Measurements from ENCODE around the gene PLCB1.

Gene PLCB1

DNA sequence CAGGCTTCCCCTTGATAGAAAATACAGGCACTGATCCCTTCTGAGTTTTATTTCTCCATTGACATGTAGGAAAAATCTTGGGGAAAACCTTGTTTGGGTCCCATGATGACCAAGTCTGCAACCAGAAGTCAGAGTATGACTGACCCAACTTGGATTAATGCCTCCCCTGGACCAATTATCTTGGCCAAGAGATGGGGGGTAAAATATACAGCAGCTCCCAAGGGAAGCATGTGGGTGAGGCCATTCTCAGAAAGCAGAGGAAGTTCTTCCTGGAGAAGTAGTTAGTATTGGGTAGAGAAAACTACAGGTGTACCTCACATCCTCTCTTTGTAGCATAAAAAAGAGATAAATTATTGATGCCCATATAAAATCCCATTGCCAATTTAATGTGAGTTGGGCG, 651.7 kb downstream of the PLCB1 start:
- DNase-seq (ENCODE audit: low read depth in 2 of 2), result no peak

DNA sequence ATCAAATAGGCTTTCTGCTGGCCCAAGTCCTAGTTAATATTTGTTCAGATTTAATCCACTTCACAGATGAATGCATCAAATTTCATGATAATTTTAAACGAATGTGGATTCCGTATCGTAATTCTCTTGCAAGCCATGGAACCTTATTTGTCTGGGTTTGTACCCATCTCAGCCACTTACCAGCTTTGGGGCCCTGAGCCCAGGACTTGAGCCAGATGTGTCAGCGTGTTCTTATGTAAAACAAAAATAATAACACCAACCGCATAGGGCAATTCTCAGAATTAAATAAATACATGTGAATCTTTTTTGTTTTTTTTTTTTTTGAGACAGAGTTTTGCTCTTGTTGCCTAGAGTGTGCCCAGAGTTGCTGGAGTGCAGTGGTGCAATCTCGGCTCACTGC, 654.3 kb downstream of the PLCB1 start:
- no peak for DNase-seq (ENCODE audit: low read depth in 2 of 2)

DNA sequence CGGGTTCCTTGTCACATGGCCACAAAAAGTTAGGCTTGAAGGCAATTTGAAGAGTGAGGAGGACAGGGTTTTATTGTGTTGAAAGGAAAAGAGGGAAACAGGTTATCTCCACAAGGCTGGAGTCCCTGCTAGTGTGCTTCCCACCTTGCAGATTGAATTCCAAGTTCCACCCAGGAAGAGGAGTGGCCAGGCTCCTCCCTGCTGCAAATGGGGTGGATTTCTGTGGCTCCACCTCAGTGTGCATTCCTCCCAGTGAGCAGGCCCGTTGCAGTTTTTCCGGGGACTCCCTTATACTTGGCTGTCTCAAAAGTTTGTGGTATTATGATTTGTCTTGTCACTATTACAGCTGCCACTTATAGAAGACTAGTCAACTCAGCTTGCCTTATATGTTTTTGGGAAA, 655.0 kb downstream of the PLCB1 start:
- DNase-seq (ENCODE audit: low read depth in 2 of 2), result no peak

DNA sequence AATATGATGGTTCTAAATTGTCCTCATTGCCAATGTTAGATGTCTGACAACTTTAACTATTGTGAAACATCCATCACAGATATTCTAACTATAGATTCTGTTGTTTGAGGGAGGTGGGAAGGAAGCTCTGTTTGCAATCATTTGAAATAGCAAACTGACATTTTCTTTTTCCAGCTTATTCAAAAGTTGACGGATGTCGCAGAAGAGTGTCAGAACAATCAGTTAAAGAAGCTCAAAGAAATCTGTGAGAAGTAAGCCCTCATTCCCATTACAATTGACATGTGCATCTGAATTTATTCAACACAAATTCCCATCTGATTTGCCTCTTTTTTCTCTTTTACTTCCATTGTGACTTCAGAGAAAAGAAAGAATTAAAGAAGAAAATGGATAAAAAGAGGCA, 656.2 kb downstream of the PLCB1 start:
- no peak for DNase-seq (ENCODE audit: low read depth in 2 of 2)

DNA sequence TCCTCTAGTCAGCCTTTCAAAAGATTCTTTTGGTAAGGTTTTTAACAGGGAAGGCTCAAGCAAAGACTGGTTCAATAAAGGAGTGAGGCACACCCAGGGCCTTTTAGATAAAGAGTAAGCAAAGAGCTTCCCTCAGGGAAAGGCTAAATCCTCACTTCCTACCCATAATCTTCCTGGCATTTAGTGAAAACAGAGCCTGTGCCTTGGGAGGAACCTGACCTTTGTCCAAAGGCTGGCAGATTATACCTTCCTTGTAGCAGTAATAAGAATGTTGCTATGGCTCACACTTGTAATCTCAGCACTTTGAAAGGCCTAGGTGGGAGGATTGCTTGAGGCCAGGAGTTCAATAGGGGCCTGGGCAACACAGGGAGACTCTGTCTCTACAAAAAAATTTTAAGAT, 656.8 kb downstream of the PLCB1 start:
- no peak for DNase-seq (ENCODE audit: low read depth in 2 of 2)

DNA sequence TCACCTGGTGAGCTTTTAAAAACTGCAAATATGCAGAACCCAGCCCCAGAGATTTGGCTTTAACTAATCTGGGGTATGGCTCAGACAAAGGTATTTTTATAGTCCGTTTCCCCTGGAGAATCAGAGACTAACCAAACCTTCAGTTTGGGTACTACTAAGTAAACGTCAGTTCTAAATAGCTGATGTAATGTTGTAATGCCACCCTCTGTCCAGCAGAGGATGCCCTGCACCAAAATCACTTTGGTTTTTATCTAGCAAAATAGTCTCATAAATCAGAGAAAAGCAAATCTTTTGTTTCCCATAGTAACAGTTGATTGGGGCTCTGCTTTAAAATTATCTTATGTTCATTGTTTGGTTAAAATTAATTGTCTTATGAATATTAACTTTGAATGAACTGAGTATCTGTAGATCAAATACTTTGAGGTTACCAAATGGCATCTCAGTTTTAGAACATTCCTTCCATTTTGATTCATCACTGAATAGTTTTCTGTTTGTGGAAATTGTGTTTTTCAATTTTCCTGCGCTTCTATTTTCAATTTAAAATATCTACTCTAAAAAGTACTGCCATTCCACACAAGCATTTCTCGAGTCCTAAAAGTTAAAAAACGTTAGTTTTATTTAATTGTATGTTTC, 658.5 kb downstream of the PLCB1 start:
- no peak for DNase-seq (ENCODE audit: low read depth in 2 of 2)

DNA sequence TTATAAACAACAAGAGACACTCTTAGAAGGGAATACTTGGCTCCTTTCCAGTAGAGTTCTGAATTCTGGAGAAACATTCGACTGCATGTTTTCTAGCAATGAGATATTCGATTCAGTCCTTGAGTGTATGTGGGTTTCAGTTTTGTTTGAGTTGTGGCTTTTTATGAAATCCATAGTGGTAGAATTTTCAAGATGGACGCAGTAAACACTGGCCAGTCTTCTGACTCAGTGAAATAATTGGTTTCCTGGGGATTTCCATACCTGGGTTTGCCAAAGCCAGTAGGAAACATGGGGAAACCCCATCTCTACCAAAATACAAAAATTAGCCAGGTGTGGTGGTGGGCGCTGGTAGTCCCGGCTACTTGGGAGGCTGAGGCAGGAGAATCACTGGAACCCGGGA, 663.3 kb downstream of the PLCB1 start:
- no peak for DNase-seq (ENCODE audit: low read depth in 2 of 2)

DNA sequence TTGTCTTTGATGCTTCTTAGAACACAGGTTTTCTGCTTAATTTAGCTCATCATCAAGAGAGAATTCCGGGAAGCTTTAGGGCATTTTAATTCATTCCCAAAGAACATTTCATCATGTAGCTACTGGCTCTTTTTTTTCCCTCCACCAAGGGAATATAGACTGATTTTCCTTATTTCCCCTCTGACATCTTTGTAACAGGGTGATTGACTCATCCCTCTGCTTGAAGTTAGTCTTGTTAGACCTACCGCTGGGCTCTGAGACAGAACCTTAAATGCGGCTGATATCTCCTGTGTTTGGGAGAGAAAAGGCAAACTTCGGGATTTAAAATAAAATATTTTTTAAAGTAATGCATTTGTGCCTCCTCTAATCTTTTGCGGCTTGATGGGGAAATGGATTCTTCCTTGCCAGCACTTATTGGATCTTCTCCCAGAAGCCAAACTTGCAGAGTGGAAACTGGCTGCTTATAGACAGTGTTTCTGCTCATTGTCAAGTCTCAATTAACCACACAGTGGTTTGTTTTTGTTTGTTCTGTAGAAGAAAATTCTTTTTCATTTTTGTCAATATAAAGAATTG, 664.1 kb downstream of the PLCB1 start:
- no peak for DNase-seq (ENCODE audit: low read depth in 2 of 2)

DNA sequence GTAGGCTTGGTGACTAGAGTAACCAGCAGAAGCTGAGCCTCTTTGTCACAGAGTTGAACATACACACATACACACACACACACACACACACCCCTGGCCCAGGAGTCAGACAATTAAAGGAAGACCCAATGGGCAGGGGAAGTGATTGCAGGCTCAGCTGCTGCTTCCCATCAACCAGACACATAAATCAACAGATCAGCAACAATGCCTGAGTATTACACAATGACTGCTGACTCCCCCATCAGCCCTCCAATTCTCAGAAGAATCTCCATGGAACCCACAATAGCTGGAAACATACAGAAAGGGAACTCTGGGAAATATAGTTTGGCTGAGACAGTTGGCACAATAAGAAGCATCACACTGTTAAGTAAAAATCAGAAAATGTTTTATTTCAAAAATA, 666.4 kb downstream of the PLCB1 start:
- no peak for DNase-seq (ENCODE audit: low read depth in 2 of 2)

DNA sequence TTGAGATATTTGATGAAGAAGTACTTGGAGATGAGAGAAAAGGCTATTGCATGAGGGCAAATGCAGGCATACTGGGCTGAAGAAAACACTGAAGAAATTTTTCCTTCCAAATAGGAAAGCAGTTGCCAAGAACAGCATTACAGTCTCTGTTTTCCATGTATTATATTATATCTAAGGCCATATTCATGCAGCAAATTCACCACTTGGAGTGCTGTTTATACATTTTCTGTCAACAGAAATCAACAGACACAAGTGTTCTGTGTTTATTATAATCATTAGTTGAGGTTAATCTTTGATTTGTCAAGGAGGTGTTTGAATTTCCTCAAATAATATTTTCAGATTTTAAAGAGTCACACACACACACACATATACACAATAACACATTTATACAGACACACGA, 668.0 kb downstream of the PLCB1 start:
- DNase-seq (ENCODE audit: low read depth in 2 of 2), result no peak

DNA sequence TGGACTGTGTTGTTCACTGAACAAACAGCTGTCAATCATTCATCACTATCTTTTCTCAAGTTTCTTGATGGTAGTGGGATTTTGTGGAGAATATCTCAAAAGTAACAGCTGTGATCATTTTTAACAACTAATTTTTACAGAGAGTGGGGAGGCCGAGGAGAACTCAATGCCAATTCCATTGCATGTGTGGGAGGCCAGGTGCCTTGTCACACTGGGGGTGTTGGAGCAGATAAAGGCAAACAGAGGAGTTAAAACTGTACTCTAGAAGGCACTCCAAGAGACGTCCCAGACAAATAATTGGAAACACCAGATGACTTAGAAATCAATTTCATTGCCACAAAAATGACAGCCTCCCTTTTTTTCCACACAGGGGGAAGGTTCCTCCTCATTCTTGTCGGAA, 669.6 kb downstream of the PLCB1 start:
- no peak for DNase-seq (ENCODE audit: low read depth in 2 of 2)

DNA sequence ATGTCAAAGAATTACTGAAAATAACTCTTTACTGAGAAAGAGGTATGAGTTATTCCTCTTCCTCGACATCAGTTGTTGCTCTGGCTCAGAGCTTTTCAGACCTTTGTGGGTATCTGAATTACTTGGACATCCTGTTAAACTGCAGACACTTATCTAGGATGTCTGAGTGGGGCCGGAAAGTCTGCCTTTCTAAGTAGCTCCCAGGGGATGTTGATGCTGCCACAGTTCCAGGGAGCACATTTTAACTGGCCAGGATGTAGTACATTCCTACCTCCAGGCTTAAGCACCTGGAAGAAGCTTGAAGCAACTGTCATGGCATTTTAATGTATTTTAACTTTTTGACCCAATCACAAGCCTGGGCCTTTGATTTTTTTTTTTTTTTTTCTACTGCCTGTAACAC, 671.0 kb downstream of the PLCB1 start:
- DNase-seq (ENCODE audit: low read depth in 2 of 2), result no peak

DNA sequence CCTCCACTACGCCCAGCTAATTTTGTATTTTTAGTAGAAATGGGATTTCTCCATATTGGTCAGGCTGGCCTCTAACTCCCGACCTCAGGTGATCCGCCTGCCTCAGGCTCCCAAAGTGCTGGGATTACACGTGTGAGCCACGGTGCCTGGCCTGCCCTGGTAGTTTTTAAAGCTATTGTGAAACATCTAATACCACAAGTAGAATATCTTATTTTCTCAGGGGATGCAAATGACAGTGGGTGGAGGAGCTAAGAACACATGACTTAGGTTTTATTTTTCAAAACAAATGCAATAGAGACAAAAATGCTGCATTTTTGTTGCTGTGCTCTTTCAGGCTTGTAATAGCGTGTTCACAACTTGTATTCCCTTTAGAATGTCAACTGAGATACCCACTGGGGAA, 671.9 kb downstream of the PLCB1 start:
- no peak for DNase-seq (ENCODE audit: low read depth in 2 of 2)

DNA sequence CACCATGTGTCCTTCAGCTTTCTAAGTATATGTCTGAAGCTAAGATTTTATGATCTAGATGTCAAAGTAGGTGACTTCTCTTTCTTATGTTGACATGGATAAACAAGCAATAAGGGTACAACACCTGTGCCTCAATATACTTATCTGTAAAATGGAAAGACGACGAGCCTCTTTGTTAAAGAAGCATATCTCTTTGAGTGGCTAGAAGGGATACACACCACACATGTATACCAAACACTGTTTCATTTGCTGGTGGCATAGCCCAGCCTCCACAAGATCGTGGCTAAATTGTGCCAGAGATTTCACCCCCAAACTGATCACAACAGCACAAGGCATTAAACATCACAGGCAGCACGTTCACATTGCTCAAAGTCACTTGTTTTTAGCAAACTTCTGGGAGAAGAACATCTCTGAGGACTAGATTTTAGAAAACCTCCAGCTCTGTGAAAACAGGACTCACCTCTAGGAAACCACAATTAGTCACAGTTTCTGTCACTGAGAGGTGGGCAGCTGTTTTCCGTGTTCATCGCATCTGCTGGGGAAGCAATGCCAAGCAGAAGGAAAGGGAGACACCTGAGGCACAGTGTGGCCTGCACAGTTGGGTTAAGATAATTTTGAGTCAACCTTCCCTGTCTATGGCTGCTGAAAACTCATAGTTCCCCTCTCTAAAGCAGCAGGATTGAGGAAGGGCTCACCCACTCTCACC, 673.8 kb downstream of the PLCB1 start:
- DNase-seq (ENCODE audit: low read depth in 2 of 2), result no peak

DNA sequence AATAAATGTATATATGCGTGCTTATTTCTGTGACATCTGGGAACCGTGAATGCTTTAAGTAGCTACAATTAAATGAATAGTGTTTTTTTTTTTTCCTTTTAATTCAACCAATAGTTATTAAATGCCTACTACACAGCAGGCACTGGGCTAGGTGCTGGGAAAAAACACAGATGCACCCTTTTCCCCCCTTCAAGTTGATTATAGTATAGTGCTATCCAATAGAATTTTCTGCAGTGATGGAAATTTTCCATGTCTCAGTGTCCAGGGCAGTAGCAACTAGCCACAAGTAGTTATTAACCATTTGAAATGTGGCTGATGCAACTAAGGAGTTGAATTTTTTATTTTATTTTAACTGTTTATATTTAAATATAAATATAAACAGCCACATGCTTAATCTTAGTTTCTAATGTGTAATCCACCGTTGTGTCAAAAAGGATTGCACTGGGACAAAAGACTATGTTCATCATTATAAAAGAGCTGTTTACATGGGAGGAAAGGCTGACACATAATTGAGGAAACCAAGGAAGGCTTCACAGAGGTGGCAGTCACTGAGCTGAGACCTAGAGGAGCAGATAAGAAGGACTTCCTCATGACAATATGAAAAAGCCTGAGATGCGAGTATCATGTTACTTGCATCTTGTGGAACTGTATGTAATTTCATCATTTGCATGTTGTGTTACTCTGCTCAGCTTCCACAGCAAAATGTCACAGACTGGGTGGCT, 675.6 kb downstream of the PLCB1 start:
- no peak for DNase-seq (ENCODE audit: low read depth in 2 of 2)

DNA sequence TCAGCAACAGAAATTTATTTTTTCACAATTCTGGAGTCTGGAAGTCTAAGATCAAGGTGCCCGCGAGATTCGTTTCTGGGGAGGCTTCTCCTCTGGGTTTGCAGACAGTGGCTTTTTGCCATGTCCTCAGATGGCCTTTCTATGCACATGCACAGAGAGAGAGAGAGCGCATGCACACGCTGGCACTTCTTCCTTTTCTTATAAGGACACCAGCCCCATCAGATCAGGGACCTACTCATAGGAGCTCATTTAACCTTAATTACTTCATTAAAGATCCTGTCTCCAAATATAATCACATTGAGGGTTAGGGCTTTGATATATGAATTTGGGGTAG, 676.1 kb downstream of the PLCB1 start:
- no peak for DNase-seq (ENCODE audit: low read depth in 2 of 2)

DNA sequence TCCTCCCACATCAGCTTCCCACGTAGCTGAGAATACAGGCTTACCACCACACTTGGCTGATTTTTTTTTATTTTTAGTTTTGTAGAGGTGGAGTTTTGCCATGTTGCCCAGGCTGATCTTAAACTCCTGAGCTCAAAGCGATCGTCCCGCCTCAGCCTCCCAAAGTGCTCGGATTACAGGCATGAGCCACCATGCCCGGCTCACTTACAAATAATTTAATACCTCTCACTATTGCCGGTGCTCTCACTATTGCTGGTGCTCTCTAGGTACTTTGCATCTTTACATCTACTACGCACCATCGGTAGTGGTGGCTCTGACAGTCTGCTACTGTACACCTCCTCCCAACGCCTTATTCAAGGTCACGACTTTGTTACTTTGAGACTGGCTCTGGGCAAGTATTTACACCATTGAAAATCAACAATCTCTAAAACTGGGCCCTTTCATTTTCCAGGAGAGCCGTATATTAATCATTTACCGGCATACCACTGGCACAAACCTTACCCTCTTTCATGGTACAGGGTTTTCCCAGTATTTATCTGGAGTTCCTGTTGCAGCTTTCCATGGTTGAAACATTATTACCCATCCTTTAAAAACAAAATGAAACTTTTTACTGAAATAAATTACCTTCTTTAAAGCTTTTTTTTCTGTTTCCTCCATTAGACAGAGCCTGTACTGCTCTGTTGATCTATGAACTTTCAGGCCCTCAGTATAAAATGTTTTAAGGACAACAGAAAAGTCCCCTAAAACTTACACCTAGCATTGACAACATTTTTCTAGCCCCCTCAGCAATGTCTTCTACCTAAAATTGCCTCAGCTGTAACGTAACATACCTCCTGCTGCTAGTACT, 677.3 kb downstream of the PLCB1 start:
- DNase-seq (ENCODE audit: low read depth in 2 of 2), result no peak

DNA sequence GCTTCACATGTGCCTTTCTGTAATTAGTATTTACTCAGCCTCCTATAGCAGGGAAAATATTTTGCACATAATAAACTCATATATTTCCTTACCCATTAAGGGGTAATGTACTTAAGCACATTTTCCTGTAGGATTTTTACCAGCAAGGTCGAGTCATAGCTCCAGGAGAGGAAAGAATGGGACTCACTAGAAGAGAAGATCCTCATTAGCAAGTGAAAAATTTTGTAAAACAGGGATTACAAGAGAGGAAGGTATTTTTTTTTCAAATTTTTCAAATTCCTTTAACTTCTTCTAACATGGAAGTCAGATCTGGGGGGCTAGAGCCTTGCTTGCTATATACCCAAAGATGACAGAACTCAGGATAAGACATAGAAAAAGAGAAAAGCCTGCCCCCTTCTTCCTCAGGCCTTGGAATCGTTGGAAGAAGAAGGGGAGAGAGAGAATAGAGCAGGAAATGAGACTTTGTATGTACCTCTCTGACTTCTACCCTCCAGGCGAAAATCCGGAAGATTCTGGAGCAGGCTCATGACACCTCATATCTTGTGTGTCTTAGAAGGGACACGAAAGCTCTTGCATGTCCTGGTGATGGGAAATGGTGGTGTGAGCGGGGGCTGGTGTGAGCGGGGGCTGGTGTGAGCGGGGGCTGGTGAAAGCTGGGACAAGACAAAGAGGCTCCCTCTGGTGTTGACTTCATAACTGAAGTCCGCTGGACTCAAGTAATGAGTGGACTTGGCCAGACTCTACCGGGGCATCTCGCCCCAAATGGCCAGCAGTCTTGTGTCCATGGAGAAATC, 679.9 kb downstream of the PLCB1 start:
- DNase-seq (ENCODE audit: low read depth in 2 of 2), result no peak

DNA sequence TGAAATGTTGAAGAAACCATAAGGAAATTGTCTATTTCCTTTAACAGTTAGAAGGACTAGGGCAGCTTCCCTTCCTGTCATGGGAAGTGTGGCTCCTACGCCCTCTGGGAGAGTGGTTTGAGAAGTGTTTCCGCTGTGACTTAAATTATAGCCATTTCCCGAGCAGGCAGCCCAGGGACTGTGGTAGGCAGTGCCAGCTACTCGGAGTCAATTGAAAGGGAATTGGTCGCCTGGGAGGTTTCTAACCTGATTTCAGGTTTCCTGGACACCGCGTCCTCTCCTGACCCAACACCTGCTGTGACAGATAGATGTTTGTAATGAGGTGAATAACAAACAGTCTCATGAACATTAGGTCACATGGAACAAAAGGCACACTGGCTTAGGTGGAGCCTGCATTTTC, 680.8 kb downstream of the PLCB1 start:
- DNase-seq (ENCODE audit: low read depth in 2 of 2), result no peak

DNA sequence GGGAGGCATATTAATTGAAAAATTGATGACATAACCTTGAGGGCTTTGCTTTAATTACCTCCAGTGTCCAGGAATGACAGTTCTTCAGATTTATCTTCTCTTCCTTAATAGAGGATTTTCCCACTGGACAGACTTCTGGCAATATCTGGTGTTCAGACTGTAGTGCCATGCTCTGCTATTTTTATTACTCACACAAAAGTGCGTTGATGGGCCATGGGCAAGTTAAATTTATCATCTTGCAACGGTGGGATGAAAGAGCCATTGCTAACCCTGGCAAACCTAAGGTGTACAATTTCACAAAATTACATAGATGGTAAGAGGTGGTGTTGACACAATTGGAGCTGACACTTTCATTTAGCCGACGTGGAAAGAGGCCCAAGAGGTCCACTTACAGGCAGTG, 683.1 kb downstream of the PLCB1 start:
- no peak for DNase-seq (ENCODE audit: low read depth in 2 of 2)

DNA sequence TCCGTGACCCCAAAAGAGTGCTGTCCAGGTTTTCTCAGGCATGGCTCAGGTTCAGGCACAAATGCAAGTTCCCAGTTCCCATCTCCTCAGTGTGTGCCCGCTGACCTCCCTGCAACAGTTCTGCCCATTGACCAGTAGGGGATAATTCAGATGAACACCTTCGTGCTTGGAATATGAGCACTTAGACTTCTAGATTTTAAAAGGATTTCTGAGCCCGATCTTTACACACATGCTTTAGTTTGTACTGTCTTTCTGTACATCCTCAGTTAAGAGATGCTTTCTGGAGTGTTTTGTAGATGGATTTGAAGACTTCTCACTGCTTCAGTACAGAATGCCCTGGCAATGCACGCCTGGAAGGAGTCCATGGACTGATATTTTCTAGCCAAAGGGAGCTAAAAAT, 697.2 kb downstream of the PLCB1 start:
- no peak for DNase-seq (ENCODE audit: low read depth in 2 of 2)

Data from stimulated activated CD4-positive, alpha-beta T cell treated with anti-CD3 and anti-CD28 coated beads, Interleukin-1b, Interleukin-23, amount 100 ng/mL, for 4 hours (primary cell).